Endothelial cell of umbilical vein (primary cell): ENCODE data around the gene TMEM47. TPM values are rescaled to one million over a fixed set of nuclear protein-coding genes. Genes with fewer than 3 reads are reported as not detected.

ENCODE experiments used
- BruUV-seq: library from RNA; stranded (reverse); fragments of 400-500 nt; replicated peaks from 2 replicates; lab custom pipeline; 2021; lab: Mats Ljungman, UMichigan
- CTCF ChIA-PET: fragments of 300-600, 350-600 bp; sonication (Branson Sonifier 250); formaldehyde crosslinking; loops from one replicate; lab custom pipeline; 2021; ENCODE audit warnings: antibody characterized with exemption, inconsistent platforms; lab: Charles Lee
- POLR2A ChIA-PET: fragments of 300-600, 350-600 bp; sonication (Branson Sonifier 250); formaldehyde crosslinking; loops from one replicate; lab custom pipeline; 2021; ENCODE audit warnings: antibody characterized with exemption, inconsistent platforms; lab: Charles Lee
- DNase-seq: peaks from one replicate; pipeline ENCODE4 v3.0.0-alpha.2; 2011; ENCODE audit warnings: low read depth, low spot score
- FAIRE-seq: peaks from 2 replicates; lab custom pipeline; 2011; peaks lifted over from hg19 to GRCh38; lab: Jason Lieb, UNC
- H2AFZ ChIP-seq: 2 replicates; pipeline ENCODE4 v1.6.0; 2012; ENCODE audit warnings: low read depth, low read length, control low read depth, inconsistent platforms
- H3K27ac ChIP-seq: 2 replicates; pipeline ENCODE4 v1.5.1; 2011; ENCODE audit warnings: low read depth, mild to moderate bottlenecking, control low read depth, low read length, moderate library complexity; ENCODE audit not compliant: insufficient read depth
- H3K27me3 ChIP-seq, 2 experiments: 2 replicates each; pipeline versions ENCODE4 v1.6.0 to v1.6.1; 2011; ENCODE audit warnings: low read length in 2 of 2, mixed read lengths in 1 of 2; ENCODE audit not compliant: control insufficient read depth in 2 of 2, insufficient read depth in 2 of 2
- H3K36me3 ChIP-seq, 2 experiments: 2 replicates in 1 of 2; 3 replicates in 1 of 2; pipeline ENCODE4 v1.5.1; 2011; ENCODE audit warnings: low read length in 2 of 2, mild to moderate bottlenecking in 1 of 2, moderate library complexity in 1 of 2; ENCODE audit not compliant: control insufficient read depth in 2 of 2, insufficient read depth in 2 of 2; ENCODE audit errors: extremely low read depth in 1 of 2
- H3K4me1 ChIP-seq: 3 replicates; pipeline ENCODE4 v1.5.1; 2011; ENCODE audit warnings: mild to moderate bottlenecking, low read length; ENCODE audit not compliant: control insufficient read depth, insufficient read depth; ENCODE audit errors: extremely low read depth
- H3K4me2 ChIP-seq: 2 replicates; pipeline ENCODE4 v1.6.1; 2011; ENCODE audit warnings: low read length, control low read depth, mixed read lengths; ENCODE audit not compliant: insufficient read depth
- H3K4me3 ChIP-seq, 3 experiments: fragments of 200-600 bp in 1 of 3; sonication (generic), shearing (Covaris generic) in 1 of 3; replicated peaks in 1 of 3; 2 replicates each; pipeline ENCODE4 v1.5.1; 2011 to 2016; ENCODE audit warnings: control low read depth in 3 of 3, low read length in 3 of 3, mild to moderate bottlenecking in 2 of 3, inconsistent platforms in 1 of 3, low read depth in 1 of 3, moderate library complexity in 1 of 3; ENCODE audit not compliant: insufficient read depth in 1 of 3
- H3K79me2 ChIP-seq: 2 replicates; pipeline ENCODE4 v1.6.0; 2012; ENCODE audit warnings: low read length, inconsistent platforms; ENCODE audit not compliant: control insufficient read depth, insufficient read depth
- H3K9ac ChIP-seq: replicated peaks from 2 replicates; pipeline ENCODE3; 2011; ENCODE audit warnings: low read length, control low read depth; ENCODE audit not compliant: insufficient read depth; ENCODE audit errors: extremely low read depth
- H3K9me1 ChIP-seq: replicated peaks from 3 replicates; pipeline ENCODE4 v1.6.0; 2011; ENCODE audit warnings: mild to moderate bottlenecking, low read length; ENCODE audit not compliant: control insufficient read depth, insufficient read depth; ENCODE audit errors: extremely low read depth
- H3K9me3 ChIP-seq: replicated peaks from 2 replicates; pipeline ENCODE4 v1.5.1; 2012; ENCODE audit warnings: low read length, inconsistent platforms; ENCODE audit not compliant: control insufficient read depth, insufficient read depth
- H4K20me1 ChIP-seq: replicated peaks from 2 replicates; pipeline ENCODE3; 2011; ENCODE audit warnings: mild to moderate bottlenecking, low read length; ENCODE audit not compliant: control insufficient read depth, insufficient read depth; ENCODE audit errors: extremely low read depth
- CTCF ChIP-seq, 2 donors: IDR thresholded peaks; 1 replicate in 1 of 2; 2 replicates in 1 of 2; pipeline ENCODE4 v1.5.1; 2011; ENCODE audit warnings: low read length in 2 of 2, mild to moderate bottlenecking in 2 of 2, moderate library complexity in 2 of 2, control low read depth in 1 of 2, inconsistent platforms in 1 of 2, low read depth in 1 of 2; ENCODE audit not compliant: insufficient read depth in 1 of 2; ENCODE audit errors: extremely low read depth in 1 of 2
- EZH2 ChIP-seq: IDR thresholded peaks from 2 replicates; pipeline ENCODE4 v1.6.1; 2012; ENCODE audit warnings: borderline replicate concordance, low read depth, mild to moderate bottlenecking, moderate library complexity, low read length, inconsistent platforms; ENCODE audit not compliant: severe bottlenecking
- FOS ChIP-seq: IDR thresholded peaks from 2 replicates; pipeline ENCODE4 v1.6.1; 2011; ENCODE audit warnings: mild to moderate bottlenecking, low read length, moderate library complexity, borderline replicate concordance; ENCODE audit not compliant: insufficient read depth
- GATA2 ChIP-seq: IDR thresholded peaks from 2 replicates; pipeline ENCODE4 v1.7.0; 2011; ENCODE audit warnings: low read depth, mild to moderate bottlenecking, moderate library complexity, mixed read lengths, low read length; ENCODE audit not compliant: insufficient read length, insufficient read depth
- JUN ChIP-seq: IDR thresholded peaks from 2 replicates; pipeline ENCODE4 v1.6.1; 2011; ENCODE audit warnings: borderline replicate concordance, low read depth; ENCODE audit not compliant: insufficient read length, insufficient read depth
- MAX ChIP-seq: IDR thresholded peaks from 2 replicates; pipeline ENCODE4 v1.6.1; 2011; ENCODE audit not compliant: insufficient read depth, insufficient read length
- MYC ChIP-seq: IDR thresholded peaks from one replicate; pipeline ENCODE4 v1.6.1; 2011; ENCODE audit warnings: mild to moderate bottlenecking, low read depth, low read length
- POLR2A ChIP-seq: IDR thresholded peaks from 2 replicates; pipeline ENCODE4 v1.6.1; 2012; ENCODE audit warnings: low read depth, mild to moderate bottlenecking, control low read depth, low read length
- POLR2AphosphoS5 ChIP-seq: IDR thresholded peaks from 2 replicates; pipeline ENCODE4 v1.6.1; 2012; ENCODE audit warnings: low read depth, mild to moderate bottlenecking, control low read depth, low read length, moderate library complexity; ENCODE audit not compliant: insufficient read depth
- dilution Hi-C: fragments of 300-500 bp; cut with MboI; formaldehyde crosslinking; loops from one replicate; pipeline ENCODE4 v1.15.0; 2019; ENCODE audit warnings: low sequenced_read_pairs; ENCODE audit not compliant: extremely low pct_ligation_motif_present
- intact Hi-C: fragments of 100-400 bp; cut with micrococcal nuclease; formaldehyde crosslinking; loops from one replicate; pipeline ENCODE4 v1.10.0; 2022
- polyA plus RNA-seq, 4 experiments: library from polyadenylated mRNA; depleted of rRNA in 3 of 4; stranded (reverse) in 3 of 4; unstranded in 1 of 4; fragments of >200 nt; gene quantifications; 2 replicates each; pipeline versions ENCODE4 v1.2.1 to v1.2.3, GENCODE V29; 2011 to 2012; ENCODE audit warnings: missing spikeins in 1 of 4
- total RNA-seq: library from RNA; stranded (reverse); gene quantifications from 2 replicates; pipeline ENCODE4 v1.2.3, GENCODE V29; 2021

Gene TMEM47
- total and polyA plus RNA-seq, 2 donors (not counting 3 experiments of a cell fraction or from before 2014, with no cell fraction given): 18.5 to 22.2 TPM

GRCh38 chrX:34634349-34634748 is 22.7 kb downstream of the TMEM47 start:
- H3K36me3 ChIP-seq: peaks cover 0 to 2% of the 10 kb centered on the region in 2 experiments
- BruUV-seq: no TSS peak
- H3K79me2 ChIP-seq: peaks cover 2% of the 10 kb centered on the region
- H3K4me3 ChIP-seq: no peak overlapping the region
- FAIRE-seq (no peak), DNase-seq (no peak)
- H3K27me3 ChIP-seq: no peaks in the 10 kb centered on the region
- H3K27ac ChIP-seq: no peak overlapping the region
- H3K4me2 ChIP-seq: no peak overlapping the region
- POLR2A ChIA-PET: no interaction called here
- CTCF ChIA-PET: no interaction called here
- H4K20me1 ChIP-seq: no peaks in the 10 kb centered on the region
- H3K9me3 ChIP-seq: no peaks in the 10 kb centered on the region
- no peak overlapping the region for H2AFZ ChIP-seq
- peaks cover 11% of the 10 kb centered on the region for H3K4me1 ChIP-seq
- dilution Hi-C loops: no loop called here
- no peaks in the 10 kb centered on the region for H3K9me1 ChIP-seq
- TF ChIP-seq EZH2: no peak
- TF ChIP-seq GATA2: no peak
- no peak for TF ChIP-seq POLR2AphosphoS5
- TF ChIP-seq CTCF (IDR thresholded peaks at IDR 0.05; ENCODE audit: extremely low read depth in 1 of 2, insufficient read depth in 1 of 2, low read depth in 1 of 2, low read length in 2 of 2): no peak
- no peak for TF ChIP-seq MYC
- TF ChIP-seq JUN: no peak
- TF ChIP-seq POLR2A: no peak
- TF ChIP-seq MAX: no peak
- TF ChIP-seq FOS: no peak
- intact Hi-C loops: loop anchor here (5.0 to 10.0 kb wide), 2 partner anchors 47 to 280 kb away; no protein-coding TSS in a partner anchor
- H3K9ac ChIP-seq: no peak overlapping the region
